GM21529 (cell line): ENCODE measurements around the gene BMPR1A.
"Not testable (repeated sequence)": the region's sequence is repeated elsewhere in the genome, so short reads cannot be mapped to it uniquely, and the experiment has no call there.

ENCODE experiments used
- ATAC-seq: cut with Tn5 transposase; IDR thresholded peaks from one replicate; pipeline ENCODE4 v1.9.1; 2021; ENCODE audit not compliant: unreplicated experiment

BMPR1A gene

GRCh38 chr10:86964061-86964846, 207.8 kb downstream of the BMPR1A start:
- ATAC-seq, result no peak

GRCh38 chr10:86964847-86965190, 208.4 kb downstream of the BMPR1A start:
- no peak for ATAC-seq

GRCh38 chr10:86965986-86966654, 209.7 kb downstream of the BMPR1A start:
- peak; percentile 45 for ATAC-seq

GRCh38 chr10:86967481-86967941, 211.1 kb downstream of the BMPR1A start:
- ATAC-seq, result no peak

GRCh38 chr10:86968271-86968993, 212.0 kb downstream of the BMPR1A start, which contains the start of gene ADIRF:
TSS of gene ADIRF (plus strand) at chr10:86968482. CDS start at chr10:86968545, 63 bp downstream.
- ATAC-seq, result no peak

- no peak for ATAC-seq
These were observed 212.6 kb downstream of the BMPR1A start for GRCh38 chr10:86968994-86969355.

GRCh38 chr10:86969421-86970041, 213.1 kb downstream of the BMPR1A start:
- ATAC-seq, result no peak

GRCh38 chr10:86970162-86970981, 214.0 kb downstream of the BMPR1A start:
- no peak for ATAC-seq

GRCh38 chr10:86970982-86971231, 214.5 kb downstream of the BMPR1A start:
- ATAC-seq, result no peak

- ATAC-seq, result peak; percentile 76
These were observed 215.0 kb downstream of the BMPR1A start for GRCh38 chr10:86971232-86971991.

- no peak for ATAC-seq
These were observed 216.4 kb downstream of the BMPR1A start for GRCh38 chr10:86972613-86973380.

- no peak for ATAC-seq
These were observed 218.1 kb downstream of the BMPR1A start for GRCh38 chr10:86974484-86974883.

- no peak for ATAC-seq
These were observed 220.1 kb downstream of the BMPR1A start for GRCh38 chr10:86976362-86977056.

GRCh38 chr10:86978457-86978856, 222.0 kb downstream of the BMPR1A start:
- not testable (repeated sequence) for ATAC-seq

GRCh38 chr10:86979296-86979818, 222.9 kb downstream of the BMPR1A start:
- ATAC-seq, result no peak

- ATAC-seq, result no peak
These were observed 223.6 kb downstream of the BMPR1A start for GRCh38 chr10:86979977-86980448.

GRCh38 chr10:86981020-86981419, 224.6 kb downstream of the BMPR1A start:
- not testable (repeated sequence) for ATAC-seq

- ATAC-seq, result no peak
These were observed 225.3 kb downstream of the BMPR1A start for GRCh38 chr10:86981716-86982115.
